Dermis blood vessel endothelial cell (primary cell): ENCODE data around the gene PGGHG. TPM values are rescaled to one million over a fixed set of nuclear protein-coding genes. Genes with fewer than 3 reads are reported as not detected.
"Not testable (repeated sequence)": the region's sequence is repeated elsewhere in the genome, so short reads cannot be mapped to it uniquely, and the experiment has no call there.

ENCODE experiments used
- DNase-seq: peaks from one replicate; pipeline ENCODE4 v3.0.0; 2010
- total RNA-seq: library from RNA; depleted of rRNA; stranded (reverse); fragments of >200 nt; gene quantifications from 2 replicates; pipeline ENCODE4 v1.2.3, GENCODE V29; 2014

PGGHG gene
- total RNA-seq, 1 donor from 2014 or later, result 28.4 TPM

GRCh38 chr11:285021-285893 lies 3.7 kb upstream of the PGGHG start:
- DNase-seq, result no peak

DNA sequence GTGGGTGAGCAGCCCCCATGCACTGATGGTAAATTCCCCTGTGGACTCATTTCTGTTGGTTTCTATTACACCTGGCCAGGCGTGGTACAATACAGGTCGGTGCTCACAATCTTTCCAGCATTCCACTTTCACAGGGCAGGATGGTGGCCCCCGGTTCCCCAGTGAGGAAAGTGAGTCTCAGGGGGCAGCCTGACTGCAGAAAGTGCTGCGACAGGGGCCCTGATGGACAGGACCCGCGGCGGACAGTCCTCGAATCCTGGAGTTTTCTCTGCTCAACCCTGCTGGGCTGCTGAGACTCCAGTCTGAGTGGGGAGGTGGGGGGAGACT lies 3.1 kb upstream of the PGGHG start:
- DNase-seq, result no peak

GRCh38 chr11:286977-287820 lies 1.7 kb upstream of the PGGHG start:
- DNase-seq, result not testable (repeated sequence)

- DNase-seq, result no peak
Observed at GRCh38 chr11:287821-288477, 977 bp upstream of the PGGHG start.

DNA sequence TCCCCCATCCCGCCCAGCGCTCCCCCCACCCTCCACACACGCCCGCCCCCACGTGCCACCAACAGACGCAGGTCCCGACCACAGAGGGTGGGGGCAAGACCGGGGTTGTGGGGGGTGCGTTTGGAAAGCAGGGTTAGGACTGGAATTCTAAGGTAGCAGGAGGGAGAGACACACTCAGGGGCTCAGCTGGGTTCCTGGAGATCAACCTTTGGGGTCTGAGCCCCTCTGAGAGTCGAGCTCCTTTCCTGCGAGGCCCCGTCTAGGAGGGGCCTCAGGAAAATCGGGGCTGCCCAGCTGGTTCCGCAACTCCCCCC lies 429 bp downstream of the PGGHG start:
- no peak for DNase-seq

DNA sequence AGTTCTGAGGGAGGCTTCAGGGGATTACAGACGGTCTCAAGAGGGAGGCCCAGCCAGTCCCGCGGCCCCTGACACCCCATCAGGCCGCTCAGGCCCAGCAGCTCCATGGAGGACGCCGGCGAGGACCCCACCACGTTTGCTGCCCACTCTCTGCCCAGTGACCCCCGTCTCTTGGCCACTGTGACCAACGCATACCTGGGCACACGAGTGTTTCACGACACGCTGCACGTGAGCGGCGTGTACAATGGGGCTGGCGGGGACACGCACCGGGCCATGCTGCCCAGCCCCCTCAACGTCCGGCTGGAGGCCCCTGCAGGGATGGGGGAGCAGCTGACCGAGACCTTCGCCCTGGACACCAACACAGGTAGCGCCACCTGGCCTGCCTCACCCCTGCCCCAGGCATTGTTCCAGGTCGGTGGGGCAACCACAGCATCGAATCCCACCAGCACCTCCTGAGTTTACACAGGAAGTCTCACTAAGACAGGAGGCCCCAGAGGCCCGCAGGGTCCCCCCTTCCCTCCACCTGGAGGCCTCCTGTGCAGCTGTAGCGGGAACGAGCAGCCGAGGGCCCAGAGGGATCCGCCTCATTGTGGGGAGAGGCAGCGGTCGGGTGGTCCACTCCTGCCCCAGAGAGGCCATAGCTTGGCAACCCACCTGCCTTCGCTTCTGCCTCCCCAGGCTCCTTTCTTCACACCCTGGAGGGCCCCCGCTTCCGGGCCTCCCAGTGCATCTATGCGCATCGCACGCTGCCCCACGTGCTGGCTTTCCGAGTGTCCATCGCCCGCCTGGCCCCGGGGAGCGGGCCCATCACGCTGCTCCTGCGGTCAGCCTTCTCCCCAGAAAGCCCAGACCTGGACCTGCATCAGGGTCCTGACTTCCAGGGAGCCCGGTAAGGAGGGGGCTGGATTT lies 1.0 kb downstream of the PGGHG start:
- DNase-seq, result no peak

DNA sequence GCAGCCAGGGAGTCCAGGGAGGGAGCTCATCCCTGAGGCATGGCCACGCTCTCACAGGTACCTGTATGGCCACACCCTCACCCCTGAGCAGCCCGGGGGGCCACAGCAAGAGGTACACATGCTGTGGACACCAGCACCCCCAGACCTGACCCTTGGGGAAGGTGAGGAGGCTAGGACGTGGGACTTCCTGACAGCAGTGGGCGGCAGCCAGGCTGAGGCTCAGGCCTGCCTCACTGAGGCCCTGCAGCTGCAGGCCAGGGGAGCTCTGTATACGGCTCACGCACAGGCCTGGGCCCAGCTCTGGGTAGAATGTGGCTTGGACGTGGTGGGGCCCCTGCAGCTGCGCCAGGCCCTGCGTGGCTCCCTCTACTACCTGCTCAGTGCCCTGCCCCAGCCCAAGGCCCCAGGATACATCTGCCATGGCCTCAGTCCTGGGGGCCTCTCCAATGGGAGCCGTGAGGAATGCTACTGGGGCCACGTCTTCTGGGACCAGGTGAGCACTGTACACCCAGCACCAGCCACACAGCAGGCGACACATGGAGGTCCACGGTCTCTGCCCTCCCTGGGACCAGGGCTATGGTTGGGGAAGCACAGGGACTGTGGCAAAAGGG lies 1.8 kb downstream of the PGGHG start:
- no peak for DNase-seq

DNA sequence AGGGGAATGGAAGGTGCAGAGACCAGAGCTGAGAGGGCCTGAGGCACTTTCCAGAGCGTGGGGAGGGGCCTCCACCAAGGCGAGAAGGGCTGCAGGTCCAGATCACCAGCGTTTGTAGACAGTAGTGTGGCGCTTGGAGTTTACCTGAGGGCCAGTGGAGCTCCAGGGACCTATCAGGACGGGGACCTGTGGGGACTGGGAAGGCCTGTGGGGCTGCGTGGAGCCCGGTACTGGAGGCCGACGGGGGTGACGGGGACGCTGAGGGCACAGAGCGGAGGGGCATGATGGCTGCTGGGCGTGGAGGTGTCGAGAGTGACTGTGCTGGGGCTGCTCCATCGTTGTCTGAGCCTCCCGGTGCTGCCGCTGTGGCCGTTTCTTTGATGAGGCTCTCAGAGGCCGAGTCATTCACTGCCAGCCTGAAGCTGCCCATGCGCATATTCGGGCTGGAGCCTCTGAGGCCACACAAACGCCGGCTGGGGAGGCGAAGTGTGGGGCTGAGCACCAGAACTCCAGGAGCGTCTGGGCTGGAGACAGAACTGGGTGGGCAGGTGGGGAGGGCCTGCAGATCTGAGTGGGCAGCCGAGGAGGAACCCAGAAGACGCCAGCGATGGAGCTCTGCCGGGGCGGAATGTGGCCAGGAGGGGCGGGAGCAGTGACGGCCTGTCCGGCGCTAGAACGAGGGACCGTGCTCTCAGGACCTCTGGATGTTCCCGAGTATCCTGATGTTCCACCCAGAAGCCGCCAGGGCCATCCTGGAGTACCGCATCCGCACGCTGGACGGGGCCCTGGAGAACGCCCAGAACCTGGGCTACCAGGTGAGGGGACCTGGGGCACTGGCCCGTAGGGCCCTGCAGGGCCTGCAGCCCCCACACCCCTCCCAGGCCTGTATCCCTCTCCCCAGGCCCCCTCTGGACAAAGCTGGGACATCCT lies 2.6 kb downstream of the PGGHG start:
- no peak for DNase-seq

DNA sequence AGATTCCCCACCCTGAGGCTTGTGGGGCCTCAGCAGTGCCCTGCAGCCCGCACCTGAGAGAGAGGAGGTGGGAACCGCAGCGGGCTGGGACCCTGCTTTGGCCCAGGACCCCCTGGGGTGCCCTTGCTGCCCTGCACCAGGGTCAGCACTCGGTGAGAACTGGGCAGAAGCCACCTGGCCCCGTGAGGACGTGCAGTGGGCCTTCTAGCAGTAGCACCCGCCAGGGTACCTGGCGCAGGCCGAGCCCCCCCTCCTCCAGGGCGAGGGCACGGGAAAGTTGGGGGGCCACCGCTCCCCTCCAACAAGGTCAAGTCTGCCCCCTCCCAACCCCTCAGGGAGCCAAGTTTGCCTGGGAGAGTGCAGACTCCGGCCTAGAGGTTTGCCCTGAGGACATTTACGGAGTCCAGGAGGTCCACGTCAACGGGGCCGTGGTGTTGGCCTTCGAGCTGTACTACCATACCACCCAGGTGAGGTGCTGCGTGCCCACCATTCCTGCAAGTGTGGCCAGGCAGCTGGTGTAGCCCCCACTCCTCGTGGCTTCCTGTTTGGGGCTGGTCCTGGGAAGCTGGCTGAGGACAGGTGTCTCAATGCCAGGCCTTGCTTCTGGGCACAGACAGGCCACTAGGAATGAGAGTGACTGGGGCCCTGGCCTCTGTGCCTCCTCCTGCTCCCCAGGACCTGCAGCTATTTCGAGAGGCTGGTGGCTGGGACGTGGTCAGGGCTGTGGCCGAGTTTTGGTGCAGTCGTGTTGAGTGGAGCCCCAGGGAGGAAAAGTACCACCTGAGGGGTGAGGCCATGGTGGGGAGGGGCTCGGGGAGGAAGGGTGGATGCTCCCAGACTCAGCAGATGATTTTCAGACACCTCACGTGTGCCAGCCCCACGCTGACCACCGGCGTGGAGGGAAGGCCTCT lies 3.5 kb downstream of the PGGHG start:
- DNase-seq, result no peak

DNA sequence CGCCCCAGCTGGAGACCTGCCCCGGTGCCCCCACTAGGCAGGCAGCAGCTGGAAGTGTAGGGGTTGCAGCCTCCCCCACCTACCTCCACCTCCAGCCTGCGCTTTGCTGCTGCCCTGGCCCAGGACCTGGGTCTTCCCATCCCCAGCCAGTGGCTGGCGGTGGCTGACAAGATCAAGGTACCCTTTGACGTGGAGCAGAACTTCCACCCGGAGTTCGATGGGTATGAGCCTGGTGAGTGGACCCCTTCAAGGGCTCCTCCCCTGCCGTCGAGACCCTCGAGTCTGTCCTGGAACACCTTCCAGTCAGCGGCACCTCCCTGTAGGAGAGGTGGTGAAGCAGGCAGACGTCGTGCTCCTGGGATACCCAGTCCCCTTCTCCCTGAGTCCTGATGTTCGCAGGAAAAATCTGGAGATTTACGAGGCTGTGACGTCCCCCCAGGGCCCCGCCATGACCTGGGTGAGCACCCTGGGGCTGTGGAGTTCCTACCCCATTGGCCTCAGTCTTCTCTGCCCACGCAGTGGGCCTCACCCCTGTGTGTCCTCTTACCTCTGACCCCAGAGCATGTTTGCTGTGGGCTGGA lies 4.4 kb downstream of the PGGHG start:
- no peak for DNase-seq

DNA sequence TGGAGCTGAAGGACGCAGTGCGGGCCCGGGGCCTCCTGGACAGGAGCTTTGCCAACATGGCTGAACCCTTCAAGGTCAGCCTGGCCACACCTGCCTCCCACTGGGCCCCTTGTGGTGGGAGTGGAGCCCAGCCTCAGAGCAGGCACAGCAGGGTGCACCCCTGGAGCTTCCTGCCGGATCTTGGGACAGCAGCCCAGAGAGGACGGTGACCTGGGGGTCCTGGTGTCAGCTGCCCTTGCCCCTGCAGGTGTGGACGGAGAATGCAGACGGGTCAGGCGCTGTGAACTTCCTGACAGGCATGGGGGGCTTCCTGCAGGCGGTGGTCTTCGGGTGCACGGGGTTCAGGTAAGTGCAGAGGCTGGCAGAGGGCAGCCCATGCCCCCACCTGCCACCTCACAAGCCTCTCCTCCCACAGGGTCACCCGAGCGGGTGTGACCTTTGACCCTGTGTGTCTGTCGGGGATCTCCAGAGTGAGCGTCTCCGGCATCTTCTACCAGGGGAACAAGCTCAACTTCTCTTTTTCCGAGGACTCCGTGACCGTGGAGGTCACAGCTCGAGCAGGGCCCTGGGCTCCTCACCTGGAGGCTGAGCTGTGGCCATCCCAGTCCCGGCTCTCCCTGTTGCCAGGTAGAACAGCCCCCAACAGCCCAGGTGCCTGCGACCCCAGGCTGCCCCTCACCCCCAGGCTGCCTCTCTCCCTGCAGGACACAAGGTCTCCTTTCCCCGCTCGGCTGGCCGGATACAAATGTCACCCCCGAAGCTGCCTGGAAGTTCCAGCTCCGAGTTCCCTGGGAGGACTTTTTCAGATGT lies 5.1 kb downstream of the PGGHG start:
- no peak for DNase-seq

DNA sequence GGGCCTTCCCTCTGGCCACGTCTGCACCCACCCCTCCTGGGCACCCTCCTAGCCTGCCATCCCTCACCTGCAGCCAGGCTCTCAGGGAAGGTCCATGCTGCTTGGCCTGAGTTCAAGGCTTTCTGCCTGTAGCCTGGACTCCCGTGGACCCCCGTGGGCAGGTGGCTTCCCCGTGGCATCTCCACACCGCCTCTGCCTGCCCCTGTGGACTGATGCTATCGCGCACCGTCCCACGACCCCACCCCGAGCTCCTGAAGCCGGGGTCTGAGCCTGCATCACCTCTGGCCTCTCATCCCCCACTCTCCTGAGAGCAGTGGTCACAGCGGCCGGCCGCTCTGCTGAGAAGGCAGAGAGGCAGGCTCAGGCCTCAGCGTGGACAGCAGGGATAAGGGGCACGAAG lies 5.9 kb downstream of the PGGHG start:
- DNase-seq, result no peak

- no peak for DNase-seq
Observed at GRCh38 chr11:295351-296170, 6.6 kb downstream of the PGGHG start.

GRCh38 chr11:296171-297050 lies 7.5 kb downstream of the PGGHG start:
- no peak for DNase-seq

- DNase-seq, result no peak
Observed at GRCh38 chr11:297051-297585, 8.2 kb downstream of the PGGHG start.
